C4-2B (cell line): Measurements from ENCODE around the gene CD247.

Experiments
- CTCF ChIP-seq: fragments of 450-650 bp; conservative IDR thresholded peaks from 2 replicates; pipeline ENCODE4 v1.5.1; 2017; ENCODE audit warnings: mild to moderate bottlenecking
- ZFX ChIP-seq: fragments of 450-650 bp; IDR thresholded peaks from 2 replicates; pipeline ENCODE4 v1.6.1; 2017

- TF ChIP-seq CTCF (no peak), ZFX (no peak)
Observed at GRCh38 chr1:167463875-167464575, 54.3 kb downstream of the CD247 start.
